SK-N-SH (cell line): Measurements from ENCODE around the gene BCAR3. TPM values are rescaled to one million over a fixed set of nuclear protein-coding genes. Genes with fewer than 3 reads are reported as not detected.
A peak's percentile ranks its signal among the peaks of the same experiment; 100 is the strongest.

Experiments
- CTCF ChIA-PET: fragments of 300-600, 350-600 bp; formaldehyde crosslinking; extraction: SDS; loops from one replicate; lab custom pipeline; 2021; lab: Yijun Ruan, JAX
- POLR2A ChIA-PET: fragments of 350-600 bp; sonication (Branson Sonifier 250); formaldehyde crosslinking; extraction: SDS; loops from one replicate; lab custom pipeline; 2020; ENCODE audit warnings: antibody characterized with exemption, inconsistent platforms; lab: Yijun Ruan, JAX
- DNase-seq: peaks from one replicate; pipeline ENCODE4 v3.0.0; 2012
- H2AFZ ChIP-seq: fragments of 200-600 bp; sonication (generic); 2 replicates; pipeline ENCODE4 v1.8.1; 2016; ENCODE audit warnings: antibody characterized with exemption, mild to moderate bottlenecking, low read depth
- H3F3A ChIP-seq: fragments of 200-600 bp; sonication (generic); replicated peaks from 2 replicates; pipeline ENCODE3; 2016; ENCODE audit warnings: antibody characterized with exemption, mild to moderate bottlenecking; ENCODE audit not compliant: insufficient read depth
- H3K27ac ChIP-seq, 2 experiments: fragments of 200-500 bp in 1 of 2; fragments of 200-600 bp in 1 of 2; sonication (Bioruptor generic) in 1 of 2; sonication (generic), shearing (Covaris generic) in 1 of 2; 2 replicates each; pipeline versions ENCODE4 v1.5.1 to v1.6.1; 2014 to 2016; ENCODE audit warnings: low read depth in 2 of 2, inconsistent platforms in 1 of 2, low read length in 1 of 2, mild to moderate bottlenecking in 1 of 2, mixed read lengths in 1 of 2
- H3K27me3 ChIP-seq: fragments of 200-600 bp; sonication (generic), shearing (Covaris generic); 2 replicates; pipeline ENCODE4 v1.6.1; 2016; ENCODE audit warnings: mixed run types; ENCODE audit not compliant: insufficient read depth
- H3K36me3 ChIP-seq, 2 experiments: fragments of 200-500 bp in 1 of 2; fragments of 200-600 bp in 1 of 2; sonication (Bioruptor generic) in 1 of 2; sonication (generic) in 1 of 2; replicated peaks in 1 of 2; 2 replicates each; pipeline versions ENCODE3 to v1.5.1; 2014 to 2016; ENCODE audit warnings: low read length in 1 of 2, mild to moderate bottlenecking in 1 of 2; ENCODE audit not compliant: insufficient read depth in 2 of 2, control insufficient read depth in 1 of 2
- H3K4me1 ChIP-seq, 2 experiments: fragments of 200-500 bp in 1 of 2; fragments of 200-600 bp in 1 of 2; sonication (Bioruptor generic) in 1 of 2; sonication (generic), shearing (Covaris generic) in 1 of 2; 2 replicates each; pipeline versions ENCODE4 v1.5.1 to v1.6.1; 2014 to 2016; ENCODE audit warnings: low read depth in 1 of 2, low read length in 1 of 2, mixed run types in 1 of 2; ENCODE audit not compliant: insufficient read depth in 2 of 2, control insufficient read depth in 1 of 2
- H3K4me2 ChIP-seq: fragments of 200-600 bp; sonication (generic), shearing (Covaris generic); 2 replicates; pipeline ENCODE4 v1.6.1; 2017; ENCODE audit warnings: mixed run types
- H3K4me3 ChIP-seq, 2 experiments: fragments of 200-500 bp in 1 of 2; fragments of 200-600 bp in 1 of 2; sonication (Bioruptor generic) in 1 of 2; sonication (generic), shearing (Covaris generic) in 1 of 2; 2 replicates each; pipeline versions ENCODE4 v1.5.1 to v1.8.1; 2014 to 2016; ENCODE audit warnings: low read depth in 2 of 2, inconsistent platforms in 1 of 2, low read length in 1 of 2, mild to moderate bottlenecking in 1 of 2, mixed read lengths in 1 of 2, moderate library complexity in 1 of 2
- H3K79me2 ChIP-seq: fragments of 200-600 bp; sonication (generic); 2 replicates; pipeline ENCODE4 v1.8.1; 2017; ENCODE audit warnings: mild to moderate bottlenecking; ENCODE audit not compliant: insufficient read depth
- H3K9ac ChIP-seq: fragments of 200-600 bp; sonication (generic); 2 replicates; pipeline ENCODE4 v1.6.1; 2017; ENCODE audit warnings: mixed run types
- H3K9me2 ChIP-seq: fragments of 200-600 bp; sonication (generic); 2 replicates; pipeline ENCODE4 v1.6.1; 2017; ENCODE audit warnings: mixed run types
- H3K9me3 ChIP-seq: fragments of 200-600 bp; sonication (generic); 2 replicates; pipeline ENCODE4 v1.6.1; 2017; ENCODE audit warnings: mixed run types, mild to moderate bottlenecking, moderate library complexity
- H4K20me1 ChIP-seq: fragments of 200-600 bp; sonication (generic); 2 replicates; pipeline ENCODE4 v1.6.1; 2017; ENCODE audit warnings: mild to moderate bottlenecking, mixed run types; ENCODE audit not compliant: insufficient read depth
- CHD2 ChIP-seq: fragments of 150-350 bp; IDR thresholded peaks from 2 replicates; pipeline ENCODE4 v1.6.1; 2018; ENCODE audit warnings: low read length; ENCODE audit not compliant: partially characterized antibody
- EP300 ChIP-seq, 2 experiments: IDR thresholded peaks; 2 replicates each; pipeline versions ENCODE4 v1.4.0 to v1.6.1; 2012; ENCODE audit warnings: borderline replicate concordance in 1 of 2, low read depth in 1 of 2, low read length in 1 of 2
- FOSL2 ChIP-seq: IDR thresholded peaks from 2 replicates; pipeline ENCODE4 v1.4.0; 2012; ENCODE audit warnings: low read depth, mild to moderate bottlenecking, moderate library complexity, borderline replicate concordance
- FOXJ3 ChIP-seq: sonication (generic); formaldehyde crosslinking; IDR thresholded peaks from 2 replicates; pipeline ENCODE4 v1.5.1; 2020; ENCODE audit warnings: mild to moderate bottlenecking, missing genetic modification reagents
- FOXM1 ChIP-seq: IDR thresholded peaks from 2 replicates; pipeline ENCODE4 v1.4.0; 2012; ENCODE audit warnings: low read depth, mild to moderate bottlenecking
- GABPA ChIP-seq: IDR thresholded peaks from 2 replicates; pipeline ENCODE4 v1.4.0; 2012; ENCODE audit warnings: low read depth, mild to moderate bottlenecking
- JUND ChIP-seq: IDR thresholded peaks from 2 replicates; pipeline ENCODE4 v1.4.0; 2012
- MEF2A ChIP-seq: IDR thresholded peaks from 2 replicates; pipeline ENCODE4 v1.4.0; 2012; ENCODE audit warnings: low read depth, borderline replicate concordance
- MXI1 ChIP-seq: IDR thresholded peaks from 2 replicates; pipeline ENCODE4 v1.6.1; 2012; ENCODE audit warnings: mild to moderate bottlenecking, low read depth, low read length, improper control_type of control experiment
- NFIC ChIP-seq: IDR thresholded peaks from 2 replicates; pipeline ENCODE4 v1.4.0; 2012; ENCODE audit warnings: borderline replicate concordance
- NRF1 ChIP-seq: IDR thresholded peaks from 2 replicates; pipeline ENCODE4 v1.6.1; 2012; ENCODE audit warnings: low read depth, mild to moderate bottlenecking, low read length
- POLR2AphosphoS5 ChIP-seq: IDR thresholded peaks from 2 replicates; pipeline ENCODE4 v1.6.1; 2012; ENCODE audit warnings: low read depth, low read length
- RCOR1 ChIP-seq: fragments of 150-350 bp; IDR thresholded peaks from 2 replicates; pipeline ENCODE4 v1.6.1; 2017; ENCODE audit warnings: antibody characterized with exemption, low read length
- RFX5 ChIP-seq: IDR thresholded peaks from 2 replicates; pipeline ENCODE4 v1.6.1; 2012; ENCODE audit warnings: mild to moderate bottlenecking, improper control_type of control experiment, low read length
- RXRA ChIP-seq: IDR thresholded peaks from 2 replicates; pipeline ENCODE4 v1.4.0; 2012; ENCODE audit warnings: low read depth, mild to moderate bottlenecking, borderline replicate concordance
- SIN3A ChIP-seq: IDR thresholded peaks from 2 replicates; pipeline ENCODE4 v1.6.1; 2012; ENCODE audit warnings: low read depth, mild to moderate bottlenecking, low read length, moderate library complexity, borderline replicate concordance
- TCF12 ChIP-seq: IDR thresholded peaks from 2 replicates; pipeline ENCODE4 v1.4.0; 2012
- TEAD4 ChIP-seq: IDR thresholded peaks from 2 replicates; pipeline ENCODE4 v1.4.0; 2012; ENCODE audit warnings: mild to moderate bottlenecking, borderline replicate concordance; ENCODE audit not compliant: insufficient read depth
- WGBS: methylation state at CpG from one replicate; pipeline ENCODE4 v1.1.6; 2017; ENCODE audit warnings: low lambda C conversion rate; 5-methylcytosine and 5-hydroxymethylcytosine counted together
- polyA plus RNA-seq, 3 experiments: library from polyadenylated mRNA; depleted of rRNA; stranded (reverse); fragments of >200 nt; gene quantifications; 2 replicates each; pipeline ENCODE4 v1.2.3, GENCODE V29; 2012
- TF ChIP-seq, protein P1 (sequence below): fragments of 200-600 bp; sonication (generic); IDR thresholded peaks from 2 replicates; pipeline ENCODE4 v1.6.1; 2017; ENCODE audit warnings: antibody characterized with exemption, mild to moderate bottlenecking, moderate library complexity
- TF ChIP-seq, protein P2 (sequence below): IDR thresholded peaks from 2 replicates; pipeline ENCODE4 v1.4.0; 2012; ENCODE audit warnings: low read depth, borderline replicate concordance
- TF ChIP-seq, protein P3 (sequence below): IDR thresholded peaks from 2 replicates; pipeline ENCODE4 v1.6.1; 2012; ENCODE audit warnings: mild to moderate bottlenecking, low read depth, low read length, moderate library complexity

The BCAR3 gene
- polyA plus RNA-seq, 1 of the 3 experiments (the other 2 are of a cell fraction), result 58.4 TPM

DNA sequence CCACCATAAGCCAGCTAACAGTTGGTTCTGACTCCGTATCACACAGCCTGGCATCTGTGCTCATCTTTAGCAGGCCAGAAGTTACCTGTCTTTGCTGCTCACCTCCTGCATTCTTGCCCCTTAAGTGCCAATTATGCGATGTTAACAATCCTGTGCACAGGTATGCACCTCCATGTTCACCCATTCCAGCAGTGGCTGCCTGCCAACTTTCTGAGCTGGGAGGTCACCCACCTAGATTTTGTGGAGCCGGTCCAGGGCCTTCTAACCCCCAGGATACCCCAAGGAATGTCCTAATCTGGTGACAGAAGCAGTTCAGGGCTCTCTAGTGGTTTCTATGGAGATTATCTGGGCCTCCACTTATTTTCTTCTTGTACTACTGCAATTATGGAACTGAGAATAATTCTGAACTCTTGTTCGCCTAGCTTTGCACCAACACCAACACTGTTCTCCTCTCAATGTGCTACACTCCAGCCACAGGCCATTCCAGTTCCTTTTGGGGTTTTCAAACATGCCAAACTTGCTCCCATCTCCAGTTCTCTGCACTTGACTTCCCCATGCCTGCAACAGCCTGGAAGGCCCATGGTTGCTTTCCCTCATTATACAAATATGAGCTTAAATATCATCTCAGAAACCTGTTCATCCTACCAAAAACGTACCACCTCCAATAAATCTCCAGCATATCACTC is 9.0 kb downstream of the BCAR3 start:
- H3K9me2 ChIP-seq, result no peaks in the 10 kb centered on the region
- WGBS, result 73% methylated on average over 5 of the region's 5 CpGs
- ChIA-PET CTCF (interaction anchor here (0.8 to 9.3 kb wide), 11 partner anchors 8 to 177 kb away, joined by 3 to 56 read pairs (median 3); partner anchors contain the start of gene BCAR3), POLR2A (interaction anchor here (0.9 to 1.1 kb wide), 4 partner anchors 8 to 174 kb away, joined by 3 read pairs; partner anchors contain the start of gene BCAR3)
- peaks cover 96% of the 10 kb centered on the region for H4K20me1 ChIP-seq
- H3K4me2 ChIP-seq, result peak overlapping the region; percentile 71
- peak overlapping the region; percentile 73 to 81 for H3K27ac ChIP-seq
- peaks cover 24 to 57% of the 10 kb centered on the region in 2 experiments for H3K36me3 ChIP-seq
- H3K4me1 ChIP-seq, result peaks cover 57 to 74% of the 10 kb centered on the region in 2 experiments
- H3K4me3 ChIP-seq, result no peak overlapping the region
- no peak for DNase-seq
- 0 out of 2 replicates have a peak, but pooled peaks have one; percentile 0 for TF ChIP-seq POLR2AphosphoS5
- no peak for TF ChIP-seq TCF12
- H3F3A ChIP-seq, result peaks cover 68% of the 10 kb centered on the region
- H3K79me2 ChIP-seq, result peaks cover 97% of the 10 kb centered on the region
- no peaks in the 10 kb centered on the region for H3K27me3 ChIP-seq
- H3K9me3 ChIP-seq, result no peaks in the 10 kb centered on the region
- H2AFZ ChIP-seq, result no peak overlapping the region
- no peak overlapping the region for H3K9ac ChIP-seq

DNA sequence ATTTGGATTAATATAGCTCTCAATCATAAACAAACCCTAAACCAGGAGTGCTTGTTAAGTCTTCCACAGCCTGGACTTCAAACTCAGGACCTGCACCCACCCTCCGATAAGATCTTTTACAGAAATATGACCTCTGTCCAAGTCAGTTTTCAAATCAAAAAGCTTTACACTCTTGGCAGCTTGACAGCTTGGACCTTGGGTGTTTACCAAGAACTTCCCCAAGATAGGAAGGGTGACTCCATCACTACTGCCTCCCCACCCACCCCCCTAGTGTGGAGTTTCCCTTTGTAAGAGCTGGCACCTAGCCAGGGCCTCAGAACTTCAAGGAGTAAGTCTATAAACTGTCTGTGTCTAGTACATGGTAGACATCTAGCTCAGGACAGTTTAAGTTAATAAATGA is 9.6 kb downstream of the BCAR3 start:
- WGBS, result 15% methylated on average over 1 of the region's 1 CpG
- Histone ChIP-seq H3K27me3 (no peaks in the 10 kb centered on the region), H3K9ac (no peak overlapping the region), H3K9me2 (no peaks in the 10 kb centered on the region), H3K4me2 (peak overlapping the region; percentile 71), H3K27ac (peak overlapping the region; percentile 73 to 81), H3K9me3 (no peaks in the 10 kb centered on the region), H3K36me3 (peaks cover 22 to 60% of the 10 kb centered on the region in 2 experiments), H3K79me2 (peaks cover 97% of the 10 kb centered on the region), H2AFZ (no peak overlapping the region), H3K4me1 (peaks cover 62 to 74% of the 10 kb centered on the region in 2 experiments), H3K4me3 (no peak overlapping the region), H4K20me1 (peaks cover 96% of the 10 kb centered on the region), H3F3A (peaks cover 74% of the 10 kb centered on the region)
- POLR2A ChIA-PET, result interaction anchor here (0.9 kb wide), 1 partner anchor 10 kb away, joined by 3 read pairs; the partner anchor contains the start of gene BCAR3
- CTCF ChIA-PET, result interaction anchor here (0.8 to 9.3 kb wide), 10 partner anchors 8 to 146 kb away, joined by 3 to 56 read pairs (median 4); partner anchors contain the start of gene BCAR3
- no peak for DNase-seq
- TF ChIP-seq RFX5 (no peak), GABPA (no peak), POLR2AphosphoS5 (peak; percentile 69; the same call in 1 of the 2 replicates), MEF2A (no peak), FOSL2 (0 out of 2 replicates have a peak, but pooled peaks have one; percentile 29), FOXM1 (no peak), EP300 (IDR thresholded peaks at IDR 0.05; ENCODE audit: borderline replicate concordance in 1 of 2, low read depth in 1 of 2, low read length in 1 of 2) (peak; percentile 17 to 80; a peak in 1 of 4 replicates), TCF12 (peak; percentile 81), CHD2 (no peak), JUND (peak; percentile 70), RCOR1 (no peak), RXRA (peak; percentile 83; the same call in 1 of the 2 replicates), FOXJ3 (CRISPR knock-in tag) (no peak), TEAD4 (no peak), NRF1 (no peak), SIN3A (peak; percentile 71; the same call in 1 of the 2 replicates), MXI1 (no peak), NFIC (peak; percentile 98)
- TF ChIP-seq, protein P1, sequence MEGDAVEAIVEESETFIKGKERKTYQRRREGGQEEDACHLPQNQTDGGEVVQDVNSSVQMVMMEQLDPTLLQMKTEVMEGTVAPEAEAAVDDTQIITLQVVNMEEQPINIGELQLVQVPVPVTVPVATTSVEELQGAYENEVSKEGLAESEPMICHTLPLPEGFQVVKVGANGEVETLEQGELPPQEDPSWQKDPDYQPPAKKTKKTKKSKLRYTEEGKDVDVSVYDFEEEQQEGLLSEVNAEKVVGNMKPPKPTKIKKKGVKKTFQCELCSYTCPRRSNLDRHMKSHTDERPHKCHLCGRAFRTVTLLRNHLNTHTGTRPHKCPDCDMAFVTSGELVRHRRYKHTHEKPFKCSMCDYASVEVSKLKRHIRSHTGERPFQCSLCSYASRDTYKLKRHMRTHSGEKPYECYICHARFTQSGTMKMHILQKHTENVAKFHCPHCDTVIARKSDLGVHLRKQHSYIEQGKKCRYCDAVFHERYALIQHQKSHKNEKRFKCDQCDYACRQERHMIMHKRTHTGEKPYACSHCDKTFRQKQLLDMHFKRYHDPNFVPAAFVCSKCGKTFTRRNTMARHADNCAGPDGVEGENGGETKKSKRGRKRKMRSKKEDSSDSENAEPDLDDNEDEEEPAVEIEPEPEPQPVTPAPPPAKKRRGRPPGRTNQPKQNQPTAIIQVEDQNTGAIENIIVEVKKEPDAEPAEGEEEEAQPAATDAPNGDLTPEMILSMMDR, result no peak
- TF ChIP-seq, protein P2, sequence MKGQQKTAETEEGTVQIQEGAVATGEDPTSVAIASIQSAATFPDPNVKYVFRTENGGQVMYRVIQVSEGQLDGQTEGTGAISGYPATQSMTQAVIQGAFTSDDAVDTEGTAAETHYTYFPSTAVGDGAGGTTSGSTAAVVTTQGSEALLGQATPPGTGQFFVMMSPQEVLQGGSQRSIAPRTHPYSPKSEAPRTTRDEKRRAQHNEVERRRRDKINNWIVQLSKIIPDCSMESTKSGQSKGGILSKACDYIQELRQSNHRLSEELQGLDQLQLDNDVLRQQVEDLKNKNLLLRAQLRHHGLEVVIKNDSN, result no peak
- TF ChIP-seq, protein P3, sequence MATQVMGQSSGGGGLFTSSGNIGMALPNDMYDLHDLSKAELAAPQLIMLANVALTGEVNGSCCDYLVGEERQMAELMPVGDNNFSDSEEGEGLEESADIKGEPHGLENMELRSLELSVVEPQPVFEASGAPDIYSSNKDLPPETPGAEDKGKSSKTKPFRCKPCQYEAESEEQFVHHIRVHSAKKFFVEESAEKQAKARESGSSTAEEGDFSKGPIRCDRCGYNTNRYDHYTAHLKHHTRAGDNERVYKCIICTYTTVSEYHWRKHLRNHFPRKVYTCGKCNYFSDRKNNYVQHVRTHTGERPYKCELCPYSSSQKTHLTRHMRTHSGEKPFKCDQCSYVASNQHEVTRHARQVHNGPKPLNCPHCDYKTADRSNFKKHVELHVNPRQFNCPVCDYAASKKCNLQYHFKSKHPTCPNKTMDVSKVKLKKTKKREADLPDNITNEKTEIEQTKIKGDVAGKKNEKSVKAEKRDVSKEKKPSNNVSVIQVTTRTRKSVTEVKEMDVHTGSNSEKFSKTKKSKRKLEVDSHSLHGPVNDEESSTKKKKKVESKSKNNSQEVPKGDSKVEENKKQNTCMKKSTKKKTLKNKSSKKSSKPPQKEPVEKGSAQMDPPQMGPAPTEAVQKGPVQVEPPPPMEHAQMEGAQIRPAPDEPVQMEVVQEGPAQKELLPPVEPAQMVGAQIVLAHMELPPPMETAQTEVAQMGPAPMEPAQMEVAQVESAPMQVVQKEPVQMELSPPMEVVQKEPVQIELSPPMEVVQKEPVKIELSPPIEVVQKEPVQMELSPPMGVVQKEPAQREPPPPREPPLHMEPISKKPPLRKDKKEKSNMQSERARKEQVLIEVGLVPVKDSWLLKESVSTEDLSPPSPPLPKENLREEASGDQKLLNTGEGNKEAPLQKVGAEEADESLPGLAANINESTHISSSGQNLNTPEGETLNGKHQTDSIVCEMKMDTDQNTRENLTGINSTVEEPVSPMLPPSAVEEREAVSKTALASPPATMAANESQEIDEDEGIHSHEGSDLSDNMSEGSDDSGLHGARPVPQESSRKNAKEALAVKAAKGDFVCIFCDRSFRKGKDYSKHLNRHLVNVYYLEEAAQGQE, result no peak
